Stimulated activated CD8-positive, alpha-beta memory T cell treated with anti-CD3 and anti-CD28 coated beads, Interleukin-12 subunit alpha, Interleukin-12 subunit beta, amount 100 ng/mL, for 1 hour (primary cell): Measurements from ENCODE around the gene GRIK1.

Experiments
- DNase-seq: peaks from one replicate; pipeline ENCODE4 v3.0.0-alpha.2; 2020; ENCODE audit warnings: low read depth

Gene GRIK1

GRCh38 chr21:29827647-29828046, 112.1 kb downstream of the GRIK1 start:
- no peak for DNase-seq

- DNase-seq = no peak
Measured at GRCh38 chr21:29827236-29827635, 112.6 kb downstream of the GRIK1 start.

- DNase-seq = no peak
Measured at GRCh38 chr21:29826386-29826785, 113.4 kb downstream of the GRIK1 start.

GRCh38 chr21:29825936-29826335, 113.9 kb downstream of the GRIK1 start:
- no peak for DNase-seq

- DNase-seq = no peak
Measured at GRCh38 chr21:29825345-29825744, 114.5 kb downstream of the GRIK1 start.

GRCh38 chr21:29822064-29822463, 117.7 kb downstream of the GRIK1 start:
- no peak for DNase-seq

- no peak for DNase-seq
Measured at GRCh38 chr21:29821230-29821629, 118.6 kb downstream of the GRIK1 start.

GRCh38 chr21:29819675-29820326, 120.0 kb downstream of the GRIK1 start:
- no peak for DNase-seq

- no peak for DNase-seq
Measured at GRCh38 chr21:29818383-29818921, 121.3 kb downstream of the GRIK1 start.

- DNase-seq = no peak
Measured at GRCh38 chr21:29817450-29817849, 122.3 kb downstream of the GRIK1 start.

GRCh38 chr21:29812947-29813346, 126.8 kb downstream of the GRIK1 start:
- no peak for DNase-seq

- DNase-seq = no peak
Measured at GRCh38 chr21:29810871-29811270, 128.9 kb downstream of the GRIK1 start.

- DNase-seq = no peak
Measured at GRCh38 chr21:29808153-29808552, 131.6 kb downstream of the GRIK1 start.

GRCh38 chr21:29805105-29805504, 134.7 kb downstream of the GRIK1 start:
- DNase-seq = no peak

GRCh38 chr21:29803191-29803590, 136.6 kb downstream of the GRIK1 start:
- DNase-seq = no peak

GRCh38 chr21:29801122-29801521, 138.7 kb downstream of the GRIK1 start:
- no peak for DNase-seq

- no peak for DNase-seq
Measured at GRCh38 chr21:29800056-29800455, 139.7 kb downstream of the GRIK1 start.

GRCh38 chr21:29798840-29799239, 141.0 kb downstream of the GRIK1 start:
- no peak for DNase-seq

GRCh38 chr21:29797155-29797554, 142.6 kb downstream of the GRIK1 start:
- DNase-seq = no peak

- no peak for DNase-seq
Measured at GRCh38 chr21:29793712-29794111, 146.1 kb downstream of the GRIK1 start.

GRCh38 chr21:29789393-29789792, 150.4 kb downstream of the GRIK1 start:
- no peak for DNase-seq

- DNase-seq = no peak
Measured at GRCh38 chr21:29788752-29789151, 151.0 kb downstream of the GRIK1 start.

- DNase-seq = no peak
Measured at GRCh38 chr21:29787361-29787909, 152.4 kb downstream of the GRIK1 start.
